WI38 (cell line): ENCODE measurements around the gene MAP1B.

ENCODE experiments used
- H3K4me3 ChIP-seq: 2 replicates; pipeline ENCODE4 v1.5.1; 2011; ENCODE audit warnings: low read depth, mild to moderate bottlenecking, control low read depth, low read length
- TF ChIP-seq, protein P1 (sequence below): IDR thresholded peaks from 2 replicates; pipeline ENCODE4 v1.5.1; 2012; ENCODE audit warnings: low read depth, mild to moderate bottlenecking, control low read depth, low read length

The MAP1B gene

GRCh38 chr5:72171667-72172066 lies 64.4 kb downstream of the MAP1B start:
- TF ChIP-seq, protein P1, sequence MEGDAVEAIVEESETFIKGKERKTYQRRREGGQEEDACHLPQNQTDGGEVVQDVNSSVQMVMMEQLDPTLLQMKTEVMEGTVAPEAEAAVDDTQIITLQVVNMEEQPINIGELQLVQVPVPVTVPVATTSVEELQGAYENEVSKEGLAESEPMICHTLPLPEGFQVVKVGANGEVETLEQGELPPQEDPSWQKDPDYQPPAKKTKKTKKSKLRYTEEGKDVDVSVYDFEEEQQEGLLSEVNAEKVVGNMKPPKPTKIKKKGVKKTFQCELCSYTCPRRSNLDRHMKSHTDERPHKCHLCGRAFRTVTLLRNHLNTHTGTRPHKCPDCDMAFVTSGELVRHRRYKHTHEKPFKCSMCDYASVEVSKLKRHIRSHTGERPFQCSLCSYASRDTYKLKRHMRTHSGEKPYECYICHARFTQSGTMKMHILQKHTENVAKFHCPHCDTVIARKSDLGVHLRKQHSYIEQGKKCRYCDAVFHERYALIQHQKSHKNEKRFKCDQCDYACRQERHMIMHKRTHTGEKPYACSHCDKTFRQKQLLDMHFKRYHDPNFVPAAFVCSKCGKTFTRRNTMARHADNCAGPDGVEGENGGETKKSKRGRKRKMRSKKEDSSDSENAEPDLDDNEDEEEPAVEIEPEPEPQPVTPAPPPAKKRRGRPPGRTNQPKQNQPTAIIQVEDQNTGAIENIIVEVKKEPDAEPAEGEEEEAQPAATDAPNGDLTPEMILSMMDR = no peak
- H3K4me3 ChIP-seq = no peak overlapping the region

- H3K4me3 ChIP-seq = no peak overlapping the region
- TF ChIP-seq, protein P1 = no peak
Measured at GRCh38 chr5:72172786-72173185, 65.5 kb downstream of the MAP1B start.

- H3K4me3 ChIP-seq = no peak overlapping the region
- TF ChIP-seq, protein P1 = no peak
Measured at GRCh38 chr5:72177538-72177937, 70.3 kb downstream of the MAP1B start.

DNA sequence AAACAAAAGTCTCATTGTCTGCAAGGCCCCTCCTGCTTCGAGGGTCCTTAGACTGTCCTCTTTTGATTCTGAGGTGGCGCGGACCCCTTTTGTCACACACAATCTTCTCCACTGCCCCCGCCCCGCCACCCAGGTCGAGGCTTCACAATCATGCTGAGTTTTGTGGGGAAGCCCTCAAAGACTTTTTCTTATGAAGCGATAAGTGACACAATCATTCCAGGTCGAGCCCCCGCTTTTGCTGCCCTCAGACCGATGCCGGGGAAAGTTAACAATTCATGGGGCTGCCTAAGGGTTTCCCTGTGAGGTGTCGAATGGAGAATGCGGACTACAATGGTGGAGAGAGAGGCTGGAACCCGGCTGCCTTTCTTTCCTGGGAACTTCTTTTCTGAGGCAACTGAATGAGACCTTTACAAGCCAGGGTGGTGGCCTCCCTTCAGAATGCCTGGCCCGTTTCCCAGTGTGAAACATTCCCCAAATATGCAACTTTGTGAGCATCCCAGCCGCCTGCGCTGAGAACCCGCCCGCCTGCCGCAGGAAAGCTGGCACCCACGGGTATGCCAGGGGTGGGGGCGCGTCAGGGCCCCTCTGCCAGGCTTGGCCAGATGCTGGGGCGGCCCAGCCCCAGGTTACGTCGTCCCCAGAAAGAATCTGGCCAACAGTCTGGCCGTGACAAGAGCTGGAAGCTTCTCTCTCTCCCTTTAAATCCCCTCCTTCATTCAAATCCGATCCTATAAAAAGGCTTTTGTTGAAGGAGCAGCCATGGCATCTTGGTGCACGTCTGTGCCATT lies 71.9 kb downstream of the MAP1B start:
- peak overlapping the region; percentile 24 for H3K4me3 ChIP-seq
- TF ChIP-seq, protein P1 = no peak

DNA sequence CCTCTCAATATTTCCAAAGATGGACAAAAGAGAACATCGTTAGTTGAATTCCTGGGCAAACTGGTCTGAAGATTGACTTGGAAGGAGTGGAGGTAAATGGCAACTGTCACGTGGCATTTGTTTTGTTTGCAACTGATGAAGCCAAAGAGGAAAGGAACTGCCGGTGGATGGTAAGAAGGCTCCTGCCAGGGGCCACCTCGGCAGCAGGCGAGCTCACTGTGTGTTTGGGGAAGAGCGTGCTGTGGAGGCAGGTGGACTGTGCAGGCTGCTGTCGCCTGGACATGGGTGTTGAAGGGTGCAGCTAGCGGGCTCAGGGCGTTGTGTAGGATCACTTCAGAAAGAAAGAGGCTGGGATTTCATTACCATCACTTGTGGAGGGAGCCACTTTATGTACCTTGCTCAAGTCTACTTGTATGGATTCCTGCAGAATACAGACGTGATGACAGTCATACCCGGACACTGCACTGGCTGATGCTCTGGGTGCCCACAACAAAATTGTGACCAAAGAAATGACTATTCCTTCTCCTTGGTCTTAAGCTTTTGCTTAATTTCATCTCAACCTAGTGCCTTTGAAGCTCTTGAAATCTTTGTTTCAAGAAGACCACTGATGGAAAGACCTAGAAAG lies 72.7 kb downstream of the MAP1B start:
- TF ChIP-seq, protein P1 = no peak
- H3K4me3 ChIP-seq = peak overlapping the region; percentile 24; the same call in 1 of the 2 replicates

DNA sequence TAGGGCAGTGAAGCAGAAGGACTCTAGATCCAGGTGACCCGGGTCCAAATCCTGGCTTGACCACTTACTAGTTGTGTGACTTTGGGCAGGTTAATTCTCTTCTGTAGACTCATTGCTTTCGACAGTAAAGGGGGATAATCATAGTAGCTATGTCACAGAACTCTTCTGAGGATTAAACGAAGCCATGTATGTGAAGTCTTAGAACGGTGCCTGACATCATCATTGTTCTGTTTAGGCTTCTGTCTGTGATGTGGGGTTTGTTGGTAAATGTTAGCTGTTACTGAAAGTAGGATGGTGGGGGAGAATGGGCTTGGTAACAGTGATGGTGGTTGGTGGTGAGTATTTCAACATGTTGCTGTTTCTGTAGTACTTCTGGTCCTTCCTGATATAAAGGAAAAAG lies 73.7 kb downstream of the MAP1B start:
- TF ChIP-seq, protein P1 = no peak
- H3K4me3 ChIP-seq = no peak overlapping the region

GRCh38 chr5:72182686-72183085 lies 75.4 kb downstream of the MAP1B start:
- no peak overlapping the region for H3K4me3 ChIP-seq
- TF ChIP-seq, protein P1 = no peak
